GM21528 (cell line): Measurements from ENCODE around the gene USP32.

Source experiments
- ATAC-seq: cut with Tn5 transposase; IDR thresholded peaks from one replicate; pipeline ENCODE4 v1.9.1; 2021; ENCODE audit warnings: mild to moderate bottlenecking, moderate library complexity; ENCODE audit not compliant: unreplicated experiment, low FRiP score

The USP32 gene

GRCh38 chr17:60141111-60142018 is 250.6 kb downstream of the USP32 start:
- ATAC-seq, result no peak

- ATAC-seq, result no peak
Observed at GRCh38 chr17:60139438-60140285, 252.3 kb downstream of the USP32 start.

- no peak for ATAC-seq
Observed at GRCh38 chr17:60138769-60139437, 253.0 kb downstream of the USP32 start.

- ATAC-seq, result no peak
Observed at GRCh38 chr17:60137731-60138130, 254.2 kb downstream of the USP32 start.

- ATAC-seq, result no peak
Observed at GRCh38 chr17:60135951-60136666, 255.8 kb downstream of the USP32 start.

GRCh38 chr17:60135151-60135950 is 256.6 kb downstream of the USP32 start:
- ATAC-seq, result peak; percentile 82

GRCh38 chr17:60134396-60135150 is 257.4 kb downstream of the USP32 start:
- no peak for ATAC-seq

- ATAC-seq, result no peak
Observed at GRCh38 chr17:60130466-60130865, 261.5 kb downstream of the USP32 start.

- no peak for ATAC-seq
Observed at GRCh38 chr17:60129164-60129563, 262.8 kb downstream of the USP32 start.
